ENCODE measurements around the gene MRPL48. TPM values are rescaled to one million over a fixed set of nuclear protein-coding genes. Genes with fewer than 3 reads are reported as not detected.

MRPL48 gene
- total RNA-seq, 1 donor from 2014 or later = 29.3 TPM

DNA sequence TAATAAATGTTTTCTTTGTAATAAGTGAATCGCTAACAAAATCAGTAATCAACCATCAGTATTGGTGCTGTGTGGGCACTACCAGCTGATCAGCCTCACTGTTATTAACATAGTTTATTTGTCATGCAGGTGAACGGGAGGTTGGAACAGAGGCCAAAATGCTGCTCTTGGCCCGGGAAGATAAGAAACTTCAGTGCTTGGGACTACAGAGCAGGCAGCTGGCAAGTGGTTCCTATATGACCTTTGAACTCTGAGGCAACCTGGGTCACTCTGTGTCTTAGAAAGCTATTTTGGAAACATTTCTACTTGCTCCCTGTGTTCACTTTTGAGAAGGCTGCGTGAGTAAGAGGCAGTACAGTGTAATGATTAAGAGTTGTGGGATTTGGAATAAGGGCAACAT is 126.6 kb downstream of the MRPL48 start:
- peaks cover 41% of the 10 kb centered on the region for H3K36me3 Mint-ChIP-seq
- H3K27ac Mint-ChIP-seq = no peak overlapping the region
- H3K4me1 Mint-ChIP-seq = no peaks in the 10 kb centered on the region
- H3K4me3 Mint-ChIP-seq = no peak overlapping the region
- no peaks in the 10 kb centered on the region for H3K27me3 Mint-ChIP-seq (ENCODE audit: low read depth)
- no peak for DNase-seq (ENCODE audit: low spot score in 2 of 2, unreplicated experiment in 2 of 2)
- no peak for TF ChIP-seq CTCF (IDR thresholded peaks at IDR 0.05; ENCODE audit: unreplicated experiment)
- H3K9me3 Mint-ChIP-seq = no peaks in the 10 kb centered on the region

Other genes with a start within 250 kb of the MRPL48 start
- 60.9 to 63.5 TPM (median 61.8 TPM) in 3 replicates for gene FAM168A, start 189.8 kb upstream of the MRPL48 start, total RNA-seq
- 6.1 to 9.0 TPM (median 8.0 TPM) in 3 replicates for gene PLEKHB1, start 141.3 kb upstream of the MRPL48 start, total RNA-seq
- gene RAB6A, start 26.8 kb upstream of the MRPL48 start, total RNA-seq = 66.3 to 74.8 TPM (median 68.4 TPM) in 3 replicates
- gene COA4, start 89.0 kb downstream of the MRPL48 start, total RNA-seq = 61.3 to 64.0 TPM (median 63.1 TPM) in 3 replicates
- 31.7 to 35.8 TPM (median 34.6 TPM) in 3 replicates for gene PAAF1, start 89.1 kb downstream of the MRPL48 start, total RNA-seq
- gene DNAJB13, start 163.2 kb downstream of the MRPL48 start, total RNA-seq = 0.59 to 0.75 TPM (median 0.60 TPM) in 3 replicates
- 27.1 to 31.5 TPM (median 27.7 TPM) in 3 replicates for gene UCP2, start 195.0 kb downstream of the MRPL48 start, total RNA-seq
- 4.1 to 5.8 TPM (median 4.5 TPM) in 3 replicates for gene UCP3, start 221.2 kb downstream of the MRPL48 start, total RNA-seq

Measured in mesothelial cell of epicardium (in vitro differentiated cells).